Liver (tissue), 9 donors: ENCODE measurements around the gene EMID1. TPM values are rescaled to one million over a fixed set of nuclear protein-coding genes. Genes with fewer than 3 reads are reported as not detected.

Experiments used
- DNase-seq: peaks from one replicate; pipeline ENCODE4 v3.0.0-alpha.2; 2017; ENCODE audit warnings: low spot score
- H3K27ac ChIP-seq, 2 donors: one replicate each; pipeline ENCODE4 v1.7.0; 2013; ENCODE audit warnings: inconsistent platforms in 2 of 2, low read length in 2 of 2, control low read depth in 1 of 2, low read depth in 1 of 2, mild to moderate bottlenecking in 1 of 2
- H3K27me3 ChIP-seq, 4 donors: one replicate each; pipeline versions ENCODE4 v1.6.1 to v1.7.0; 2013; ENCODE audit warnings: low read length in 3 of 4, inconsistent platforms in 1 of 4, mild to moderate bottlenecking in 1 of 4, moderate library complexity in 1 of 4; ENCODE audit not compliant: control insufficient read depth in 4 of 4, insufficient read depth in 4 of 4
- H3K36me3 ChIP-seq, 4 donors: one replicate each; pipeline versions ENCODE4 v1.6.1 to v1.7.0; 2013; ENCODE audit warnings: low read length in 3 of 4, mild to moderate bottlenecking in 3 of 4, low read depth in 1 of 4, moderate library complexity in 1 of 4; ENCODE audit not compliant: control insufficient read depth in 4 of 4, insufficient read depth in 3 of 4
- H3K4me1 ChIP-seq, 4 donors: one replicate each; pipeline versions ENCODE4 v1.6.1 to v1.7.0; 2013; ENCODE audit warnings: low read length in 3 of 4, mild to moderate bottlenecking in 3 of 4, moderate library complexity in 1 of 4; ENCODE audit not compliant: control insufficient read depth in 4 of 4, insufficient read depth in 4 of 4
- H3K4me3 ChIP-seq, 3 donors: one replicate each; pipeline versions ENCODE4 v1.6.1 to v1.7.0; 2013; ENCODE audit warnings: low read length in 3 of 3, control low read depth in 1 of 3, low read depth in 1 of 3, mild to moderate bottlenecking in 1 of 3
- H3K9ac ChIP-seq, 2 donors: one replicate each; pipeline ENCODE4 v1.7.0; 2013; ENCODE audit warnings: low read length in 2 of 2, mild to moderate bottlenecking in 2 of 2, moderate library complexity in 2 of 2, control low read depth in 1 of 2, low read depth in 1 of 2
- H3K9me3 ChIP-seq, 4 donors: one replicate each; pipeline versions ENCODE4 v1.6.1 to v1.7.0; 2013; ENCODE audit warnings: low read length in 3 of 4; ENCODE audit not compliant: control insufficient read depth in 4 of 4
- ATF3 ChIP-seq: IDR thresholded peaks from 2 replicates; pipeline ENCODE4 v1.6.1; 2016; ENCODE audit warnings: antibody characterized with exemption
- CTCF ChIP-seq: fragments of 150-350 bp; IDR thresholded peaks from 2 replicates; pipeline ENCODE4 v1.5.1; 2017; ENCODE audit warnings: improper control_type of control experiment, low read depth, low read length; ENCODE audit not compliant: missing input control
- EGR1 ChIP-seq, 2 donors: IDR thresholded peaks; 2 replicates each; pipeline ENCODE4 v1.6.1; 2016 to 2018; ENCODE audit warnings: antibody characterized with exemption in 2 of 2, low read depth in 2 of 2
- FOXA1 ChIP-seq: IDR thresholded peaks from 2 replicates; pipeline ENCODE4 v1.6.1; 2016; ENCODE audit warnings: antibody characterized with exemption
- FOXA2 ChIP-seq: IDR thresholded peaks from 2 replicates; pipeline ENCODE4 v1.6.1; 2016; ENCODE audit warnings: antibody characterized with exemption
- GABPA ChIP-seq, 2 donors: IDR thresholded peaks in 1 of 2; conservative IDR thresholded peaks in 1 of 2; 2 replicates each; pipeline ENCODE4 v1.6.1; 2016; ENCODE audit warnings: antibody characterized with exemption in 2 of 2, mild to moderate bottlenecking in 1 of 2, moderate library complexity in 1 of 2
- HNF4A ChIP-seq, 2 donors: conservative IDR thresholded peaks; 2 replicates each; pipeline ENCODE4 v1.6.1; 2016; ENCODE audit warnings: antibody characterized with exemption in 2 of 2, mild to moderate bottlenecking in 2 of 2
- HNF4G ChIP-seq: IDR thresholded peaks from 2 replicates; pipeline ENCODE4 v1.6.1; 2016; ENCODE audit warnings: antibody characterized with exemption
- JUND ChIP-seq, 2 donors: IDR thresholded peaks; 2 replicates each; pipeline ENCODE4 v1.6.1; 2016; ENCODE audit warnings: antibody characterized with exemption in 2 of 2
- NR2F2 ChIP-seq: IDR thresholded peaks from 2 replicates; pipeline ENCODE4 v1.6.1; 2016; ENCODE audit warnings: antibody characterized with exemption
- RAD21 ChIP-seq, 2 donors: IDR thresholded peaks; 2 replicates each; pipeline ENCODE4 v1.6.1; 2016; ENCODE audit warnings: antibody characterized with exemption in 2 of 2, mild to moderate bottlenecking in 2 of 2
- REST ChIP-seq: IDR thresholded peaks from 2 replicates; pipeline ENCODE4 v1.6.1; 2016; ENCODE audit warnings: antibody characterized with exemption, mild to moderate bottlenecking
- RXRA ChIP-seq, 2 donors: IDR thresholded peaks; 2 replicates each; pipeline ENCODE4 v1.6.1; 2017 to 2018; ENCODE audit warnings: antibody characterized with exemption in 2 of 2, mild to moderate bottlenecking in 1 of 2
- SP1 ChIP-seq: IDR thresholded peaks from 2 replicates; pipeline ENCODE4 v1.6.1; 2018; ENCODE audit warnings: antibody characterized with exemption, mild to moderate bottlenecking
- TAF1 ChIP-seq: conservative IDR thresholded peaks from 2 replicates; pipeline ENCODE4 v1.6.1; 2016; ENCODE audit warnings: antibody characterized with exemption, mild to moderate bottlenecking
- YY1 ChIP-seq: IDR thresholded peaks from 2 replicates; pipeline ENCODE4 v1.6.1; 2016; ENCODE audit warnings: antibody characterized with exemption, mild to moderate bottlenecking
- ZBTB33 ChIP-seq: IDR thresholded peaks from 2 replicates; pipeline ENCODE4 v1.6.1; 2016; ENCODE audit warnings: antibody characterized with exemption
- WGBS: extraction: QIAGEN DNeasy Blood & Tissue Kit; methylation state at CpG from one replicate; pipeline ENCODE4 v1.1.7; 2013; 5-methylcytosine and 5-hydroxymethylcytosine counted together
- polyA plus RNA-seq, 2 donors: library from polyadenylated mRNA; stranded (reverse) in 1 of 2; unstranded in 1 of 2; fragments of 200-250 nt in 1 of 2; fragments of >200 nt in 1 of 2; fragmentation: Nextera tagmentation in 1 of 2; extraction: Ambion mirVana in 1 of 2; gene quantifications; one replicate each; pipeline versions ENCODE4 v1.2.1 to v1.2.3, GENCODE V29; 2013 to 2015
- total RNA-seq, 2 donors: library from RNA; depleted of rRNA; stranded (reverse); fragments of >200 nt; gene quantifications; one replicate each; pipeline ENCODE4 v1.2.3, GENCODE V29; 2014
- TF ChIP-seq, protein P1 (sequence below): IDR thresholded peaks from 2 replicates; pipeline ENCODE4 v1.6.1; 2016; ENCODE audit warnings: antibody characterized with exemption
- donor health status: healthy.
- donor health status: healthy.
- donor health status: healthy.
- donor health status: healthy.
- donor health status: healthy.

The EMID1 gene
- total and polyA plus RNA-seq, 4 donors: 0.89 to 8.9 (median 2.1) TPM

- no peak for TF ChIP-seq TAF1
- no peak for TF ChIP-seq ATF3
- TF ChIP-seq SP1: no peak
- TF ChIP-seq NR2F2: no peak
- Histone ChIP-seq H3K27ac (no peak overlapping the region), H3K4me1 (no peaks in the 10 kb centered on the region), H3K36me3 (no peaks in the 10 kb centered on the region), H3K9me3 (no peaks in the 10 kb centered on the region), H3K9ac (no peak overlapping the region), H3K4me3 (no peak overlapping the region), H3K27me3 (no peaks in the 10 kb centered on the region)
- no peak for DNase-seq
- 84% methylated on average over 14 of the region's 14 CpGs for WGBS
Measured at GRCh38 chr22:29253561-29254285, 48.0 kb downstream of the EMID1 start.

DNA sequence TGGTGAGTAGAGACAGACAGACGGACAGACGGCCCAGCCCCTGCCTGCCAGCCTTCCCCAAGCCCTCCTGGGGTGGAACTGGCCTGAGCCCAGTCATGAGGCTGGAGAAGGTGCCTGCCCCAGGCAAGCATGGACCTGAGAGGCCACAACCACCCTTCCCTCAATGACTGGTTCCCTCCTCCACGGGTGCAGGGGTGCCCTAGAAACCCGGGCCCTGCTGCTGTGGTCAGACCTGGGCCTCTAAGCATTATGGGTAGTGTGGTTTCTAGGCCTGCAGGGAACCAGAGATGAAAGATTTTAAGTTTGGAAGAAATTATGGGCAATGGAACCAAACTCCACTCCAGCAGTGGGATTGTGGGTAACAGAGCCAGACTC, 48.6 kb downstream of the EMID1 start:
- Histone ChIP-seq H3K27me3 (no peaks in the 10 kb centered on the region), H3K4me1 (no peaks in the 10 kb centered on the region), H3K4me3 (no peak overlapping the region), H3K36me3 (no peaks in the 10 kb centered on the region), H3K9ac (no peak overlapping the region), H3K27ac (no peak overlapping the region), H3K9me3 (no peaks in the 10 kb centered on the region)
- DNase-seq: no peak
- TF ChIP-seq GABPA (IDR thresholded peaks at IDR 0.05 in 1 of 2, conservative IDR thresholded peaks at IDR 0.05 in 1 of 2) (no peak), EGR1 (IDR thresholded peaks at IDR 0.05; ENCODE audit: low read depth in 2 of 2) (no peak), ZBTB33 (no peak), CTCF (no peak), SP1 (no peak), NR2F2 (no peak), YY1 (no peak), HNF4G (no peak), HNF4A (conservative IDR thresholded peaks at IDR 0.05) (no peak), REST (no peak), FOXA2 (no peak), TAF1 (no peak), JUND (IDR thresholded peaks at IDR 0.05) (no peak), RXRA (IDR thresholded peaks at IDR 0.05) (no peak), ATF3 (no peak), FOXA1 (no peak), RAD21 (IDR thresholded peaks at IDR 0.05) (no peak)
- TF ChIP-seq, protein P1, sequence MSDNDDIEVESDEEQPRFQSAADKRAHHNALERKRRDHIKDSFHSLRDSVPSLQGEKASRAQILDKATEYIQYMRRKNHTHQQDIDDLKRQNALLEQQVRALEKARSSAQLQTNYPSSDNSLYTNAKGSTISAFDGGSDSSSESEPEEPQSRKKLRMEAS: no peak
- WGBS: 75% methylated on average over 4 of the region's 4 CpGs
